GM18861 (cell line): Measurements from ENCODE around the gene DPPA3.
"Not testable (repeated sequence)": the region's sequence is repeated elsewhere in the genome, so short reads cannot be mapped to it uniquely, and the experiment has no call there.

ENCODE experiments used
- ATAC-seq: cut with Tn5 transposase; IDR thresholded peaks from one replicate; pipeline ENCODE4 v1.9.1; 2021; ENCODE audit not compliant: unreplicated experiment

Gene DPPA3

DNA sequence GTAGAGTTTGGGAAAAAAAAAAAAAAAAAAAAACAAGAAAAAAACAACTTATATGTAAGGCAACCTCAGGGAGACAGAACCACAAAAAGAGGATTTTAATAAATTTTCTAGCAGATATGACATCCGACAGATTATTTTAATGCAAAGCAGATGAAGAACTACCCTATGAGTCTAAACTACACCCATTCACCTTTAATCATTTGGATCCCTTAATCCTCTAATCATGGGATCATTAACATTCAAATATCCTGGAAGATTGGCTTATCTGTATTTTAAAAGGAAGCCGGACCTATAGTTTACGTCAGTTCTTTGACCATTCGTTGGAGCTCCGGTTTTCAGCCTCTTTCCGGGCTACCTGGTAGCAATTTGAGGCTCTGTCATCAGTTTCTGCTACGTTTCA is at the start of gene DPPA3:
Gene DPPA3, plus strand, starts transcription at position 301 of the 400 bp plus-strand sequence. CDS start 138 bp downstream, outside the sequence.
- no peak for ATAC-seq

DNA sequence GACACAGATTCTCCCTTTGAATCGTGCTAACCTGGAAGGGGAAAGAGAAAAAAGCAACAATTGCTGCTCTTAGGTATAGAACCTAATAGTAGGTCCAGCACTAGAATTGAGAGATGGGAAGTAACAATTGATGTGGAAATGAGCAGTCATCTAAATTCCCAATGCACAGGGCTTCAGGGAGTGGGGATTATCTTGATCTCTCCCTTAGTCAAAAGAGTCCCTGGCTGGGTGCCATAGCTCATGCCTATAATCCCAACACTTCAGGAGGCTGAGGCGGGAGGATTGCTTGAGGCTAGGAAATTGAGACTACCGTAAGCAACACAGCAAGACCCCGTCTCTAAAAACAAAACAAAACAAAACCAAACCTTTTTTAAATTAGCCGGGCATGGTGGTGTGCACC is 49.5 kb upstream of the DPPA3 start:
- no peak for ATAC-seq

DNA sequence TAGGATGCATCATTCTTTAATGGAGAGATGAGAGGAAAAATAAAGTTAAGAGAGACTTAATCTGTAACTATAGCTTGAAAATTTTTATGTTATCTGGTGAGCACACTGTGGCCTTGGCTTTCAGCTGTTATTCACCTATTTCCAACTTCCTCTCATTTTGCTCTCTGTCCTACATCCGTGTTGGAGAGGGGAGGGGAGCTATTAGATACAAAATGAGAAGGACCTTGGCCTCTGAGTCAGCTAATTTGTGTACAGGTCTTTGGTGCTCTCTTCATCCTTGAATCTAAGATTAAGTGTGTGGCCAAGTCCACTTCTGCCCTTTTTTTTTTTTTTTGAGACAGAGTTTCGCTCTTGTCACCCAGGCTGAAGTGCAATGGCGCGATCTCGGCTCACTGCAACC is 44.6 kb upstream of the DPPA3 start:
- no peak for ATAC-seq

DNA sequence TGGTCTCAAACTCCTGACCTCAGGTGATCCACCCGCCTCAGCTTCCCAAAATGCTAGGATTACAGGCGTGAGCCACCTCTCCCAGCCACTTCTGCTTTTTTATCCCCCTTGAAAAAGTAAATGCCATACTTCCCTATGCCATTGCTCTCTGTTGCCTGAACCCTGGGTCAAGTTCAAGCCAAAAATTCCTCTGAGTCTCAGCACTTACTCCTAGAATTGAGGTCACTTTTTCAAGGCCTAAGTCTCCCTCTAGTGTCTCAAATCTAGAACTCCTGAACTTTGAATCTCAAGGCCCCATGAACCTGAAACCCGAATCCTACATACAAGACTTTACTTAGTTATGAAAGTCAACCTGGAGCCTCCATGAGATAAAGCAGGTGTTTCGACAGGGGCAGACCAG is 44.1 kb upstream of the DPPA3 start:
- ATAC-seq = no peak

DNA sequence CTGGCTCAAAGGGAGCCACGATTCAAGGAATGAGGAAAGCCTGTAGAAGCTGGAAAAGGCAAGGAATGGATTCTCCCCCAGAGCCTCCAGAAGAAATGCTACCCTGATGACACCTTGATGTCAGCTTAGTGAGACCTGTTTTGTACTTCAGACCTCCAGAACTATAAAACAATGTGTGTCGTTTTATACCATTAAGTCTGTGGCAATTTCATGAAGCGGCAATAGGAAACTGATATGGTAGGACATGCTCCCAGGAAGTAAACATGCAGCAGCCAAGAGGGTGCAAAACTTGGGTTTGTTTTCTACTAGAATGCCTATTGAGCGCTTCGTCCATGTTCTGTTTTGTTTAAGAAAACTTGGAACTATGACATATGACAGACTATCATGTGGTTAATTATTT is 43.1 kb upstream of the DPPA3 start:
- ATAC-seq = no peak

DNA sequence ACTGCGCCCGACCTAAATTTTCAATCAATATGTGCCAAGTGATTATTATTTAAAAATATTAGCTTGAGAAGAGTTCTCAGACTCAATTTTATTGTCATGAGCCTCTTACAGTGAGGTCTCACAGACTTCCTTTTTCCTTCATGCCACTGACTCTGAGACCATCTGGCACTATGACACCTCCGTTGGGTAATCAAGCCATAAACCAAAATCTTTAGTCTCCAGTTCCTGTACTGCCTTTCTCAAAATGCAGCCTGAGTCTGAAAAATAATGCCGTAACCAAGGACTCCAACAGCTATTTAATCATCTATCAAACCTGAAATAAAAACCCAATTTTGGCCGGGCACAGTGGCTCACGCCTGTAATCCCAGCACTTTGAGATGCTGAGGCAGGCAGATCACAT is 35.8 kb upstream of the DPPA3 start:
- ATAC-seq = not testable (repeated sequence)

DNA sequence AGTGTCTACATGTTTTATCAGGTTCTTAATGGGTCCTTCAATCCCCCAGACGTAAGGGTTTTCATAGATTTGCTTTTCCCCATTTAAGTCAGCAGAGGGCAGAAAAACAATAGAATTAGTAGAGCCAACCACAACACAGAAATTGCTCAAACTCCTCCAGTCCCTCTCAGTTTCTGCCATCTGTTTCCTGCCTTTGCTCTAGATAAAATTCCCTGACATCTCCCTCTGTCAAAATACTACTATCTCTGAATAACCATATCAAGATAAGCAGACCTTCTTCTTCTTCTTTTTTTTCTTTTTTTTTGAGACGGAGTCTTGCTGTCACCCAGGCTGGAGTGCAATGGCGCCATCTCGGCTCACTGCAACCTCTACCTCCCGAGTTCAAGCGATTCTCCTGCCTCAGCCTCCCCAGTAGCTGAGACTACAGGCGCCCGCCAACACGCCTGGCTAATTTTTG is 33.8 kb upstream of the DPPA3 start:
- ATAC-seq = not testable (repeated sequence)

DNA sequence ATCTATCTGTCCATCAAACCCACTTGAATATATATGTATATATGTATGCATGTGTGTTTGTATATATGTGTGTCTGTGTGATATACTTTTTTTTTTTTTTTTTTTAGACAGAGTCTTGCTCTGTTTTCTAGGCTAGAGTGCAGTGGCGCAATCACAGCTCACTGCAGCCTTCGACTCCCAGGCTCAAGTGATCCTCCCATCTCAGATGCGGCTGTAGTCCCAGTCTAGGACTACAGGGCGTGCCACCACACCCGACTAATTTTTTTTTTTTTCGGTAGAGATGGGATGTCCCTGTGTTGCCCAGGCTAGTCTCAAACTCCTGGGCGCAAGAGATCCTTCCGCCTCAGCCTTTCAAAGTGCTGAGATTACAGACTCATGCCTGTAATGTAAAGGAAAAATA is 32.5 kb upstream of the DPPA3 start:
- ATAC-seq = no peak

DNA sequence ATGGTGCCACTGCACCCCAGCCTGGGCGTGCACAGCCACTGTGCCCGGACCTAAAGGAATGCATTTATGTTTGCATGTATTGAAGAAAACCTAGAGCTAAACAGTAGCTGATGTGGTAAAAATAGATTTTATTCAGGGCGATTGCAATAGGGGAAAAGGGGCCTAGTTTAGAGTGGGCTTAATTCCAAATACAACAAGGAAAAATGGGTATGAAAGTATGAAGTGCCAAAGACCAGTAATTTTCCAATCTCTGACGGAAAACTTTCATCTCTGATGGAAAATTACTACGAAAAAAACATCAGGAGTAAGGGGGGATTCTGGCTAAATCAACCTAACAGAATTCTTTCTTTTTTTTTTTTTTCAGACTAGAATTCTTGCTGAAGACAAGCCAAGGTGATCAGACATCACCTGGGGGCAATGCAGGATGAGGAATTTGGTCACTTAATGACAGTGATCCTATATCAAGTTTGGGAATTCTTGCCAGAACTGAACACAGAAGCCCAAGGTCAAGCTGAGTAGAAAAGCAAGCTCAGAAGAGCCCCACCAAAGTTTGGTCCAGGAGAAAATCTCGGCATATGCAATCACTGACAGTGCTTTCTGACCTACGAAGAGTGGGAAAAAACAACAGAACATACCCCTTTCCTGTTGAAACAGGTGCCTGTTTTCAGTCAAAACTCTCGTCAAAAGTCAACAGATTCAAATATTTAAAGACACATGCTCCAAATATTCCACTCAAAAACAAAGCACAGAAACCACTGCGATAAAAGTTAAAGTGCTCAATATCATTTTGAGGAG is 31.8 kb upstream of the DPPA3 start:
- ATAC-seq = no peak

DNA sequence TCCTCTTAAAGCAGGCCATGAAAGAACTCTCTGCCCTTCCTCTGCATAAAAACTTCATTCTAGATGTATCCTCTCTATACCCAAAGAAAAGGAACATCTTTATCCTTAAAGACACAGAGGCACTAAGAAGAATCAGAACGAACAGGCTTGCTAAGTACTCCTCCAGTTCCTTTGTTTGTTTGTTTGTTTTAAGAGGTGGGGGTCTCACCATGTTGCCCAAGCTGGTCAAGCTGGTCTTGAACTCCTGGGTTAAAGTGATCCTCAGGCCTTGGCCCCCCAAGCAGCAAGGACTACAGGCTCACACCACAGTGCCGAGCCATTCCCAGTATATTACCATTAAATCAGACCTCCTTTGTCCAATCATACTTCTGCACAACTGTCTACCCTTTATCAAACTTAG is 29.7 kb upstream of the DPPA3 start:
- ATAC-seq = no peak

DNA sequence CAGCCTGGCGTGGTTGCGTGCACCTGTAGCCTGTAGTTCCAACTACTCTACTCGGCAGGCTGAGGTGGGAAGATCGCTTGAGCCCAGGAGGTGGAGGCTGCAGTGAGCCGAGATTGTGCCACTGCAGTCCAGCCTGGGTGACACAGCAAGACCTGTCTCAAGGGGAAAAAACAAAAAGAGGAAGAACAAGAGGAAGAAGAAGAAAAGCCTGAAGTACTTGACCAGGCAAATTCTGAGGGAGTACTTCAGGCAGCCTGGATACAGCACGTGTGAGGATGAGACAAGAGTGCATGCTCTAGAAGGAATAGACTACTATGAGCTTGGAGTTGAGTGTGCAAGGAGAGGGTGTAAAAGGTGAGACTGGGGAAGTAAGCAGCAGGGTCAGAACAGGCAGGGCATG is 17.4 kb upstream of the DPPA3 start:
- ATAC-seq = no peak

DNA sequence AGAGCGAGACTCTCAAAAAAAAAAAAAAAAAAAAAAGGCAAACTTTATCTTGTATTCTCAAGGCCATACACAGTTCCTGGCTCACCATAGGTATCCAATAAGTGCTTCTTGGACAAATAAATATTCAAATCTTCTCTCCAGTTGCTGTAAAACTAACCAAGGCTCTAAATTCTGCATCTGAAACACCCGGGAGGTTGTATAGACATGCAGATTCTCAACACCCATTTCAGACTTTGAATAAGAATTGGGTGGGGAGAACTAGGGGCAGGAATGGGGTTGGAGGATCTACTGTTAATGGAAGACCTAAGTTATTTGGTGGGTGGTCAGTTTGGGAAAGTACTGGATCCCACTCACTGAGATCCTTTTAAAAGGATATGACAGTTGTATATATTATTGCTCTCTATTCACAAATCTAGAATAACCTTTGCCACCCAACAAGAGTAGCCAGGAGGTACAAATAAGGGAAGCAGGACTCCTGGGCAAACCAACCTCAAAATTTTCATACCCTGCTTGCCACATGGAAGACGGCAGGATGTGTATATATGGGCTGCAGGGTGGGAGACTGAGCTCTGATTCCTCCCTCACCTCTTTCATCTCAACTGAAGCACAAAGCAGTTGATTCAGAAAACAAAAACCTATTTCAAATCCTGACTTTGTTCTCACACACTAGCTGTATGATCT is 16.5 kb upstream of the DPPA3 start:
- no peak for ATAC-seq

DNA sequence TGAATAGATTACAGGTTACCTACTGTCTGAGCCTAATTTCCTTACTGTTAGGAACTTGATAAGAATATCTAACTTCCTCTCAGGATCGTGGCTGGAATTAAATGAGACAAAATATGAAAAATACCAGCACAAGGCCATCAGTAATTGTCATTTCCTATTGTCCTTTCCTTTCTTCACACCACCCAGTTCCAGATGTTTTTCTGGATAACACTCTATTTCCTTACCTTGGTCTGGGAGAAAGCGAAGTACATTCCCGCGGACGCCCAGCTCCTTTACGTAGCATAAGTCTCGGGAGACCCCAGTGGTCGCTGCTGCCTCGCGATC is 16.0 kb upstream of the DPPA3 start:
- no peak for ATAC-seq

DNA sequence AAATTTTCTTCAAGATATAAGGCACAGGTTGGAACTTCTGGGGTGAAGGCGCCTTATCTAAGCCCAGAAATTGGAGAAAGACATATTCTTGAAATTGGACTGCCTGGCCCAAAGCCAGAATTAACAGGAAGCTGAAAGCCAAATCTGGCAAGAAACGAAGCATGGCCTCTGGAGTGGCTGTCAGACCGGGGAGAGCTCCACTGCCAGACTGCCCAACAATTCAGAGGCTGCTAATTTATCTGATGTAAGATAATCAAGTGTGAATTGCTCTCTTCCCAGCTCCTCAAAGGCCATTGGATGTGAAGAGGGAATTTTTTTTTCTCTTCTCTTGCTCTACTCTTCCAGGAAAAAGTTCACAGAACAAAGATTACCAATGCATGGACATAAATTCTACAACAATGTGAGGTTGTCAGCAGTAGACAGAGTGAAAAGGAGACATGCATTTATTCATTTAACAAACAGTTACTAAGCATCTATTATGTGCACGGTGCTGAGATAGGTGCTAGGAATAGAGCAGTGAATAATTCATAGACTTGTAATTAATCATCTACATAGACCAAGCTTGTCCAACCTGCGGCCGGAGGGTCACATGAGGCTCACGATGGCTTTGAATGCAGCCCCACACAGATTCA is 15.6 kb upstream of the DPPA3 start, which contains the start of gene GDF3:
Gene GDF3, minus strand, starts transcription at position 210 of the 632 bp plus-strand sequence. Its CDS starts 47 bp downstream, at position 163.
- no peak for ATAC-seq

DNA sequence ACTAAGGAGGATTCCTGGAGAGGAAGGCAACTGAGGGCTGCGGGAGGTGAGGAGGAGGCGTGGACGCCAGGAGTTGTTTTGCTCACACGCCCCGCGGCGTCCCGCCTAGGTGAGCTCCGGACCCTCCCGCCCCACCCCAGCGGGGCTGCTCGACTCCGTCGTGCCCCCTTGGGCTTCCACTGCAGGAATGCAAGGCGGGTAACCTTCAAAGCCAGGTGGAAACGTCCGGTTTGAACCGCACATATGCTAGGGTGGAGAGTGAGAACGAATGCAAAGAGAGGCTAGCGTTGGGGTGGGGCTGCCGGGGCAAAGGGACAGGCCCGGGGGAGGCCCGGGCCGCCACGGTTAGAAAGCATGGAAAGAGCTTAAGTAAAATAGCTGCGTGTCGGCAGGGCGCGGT is 5.4 kb upstream of the DPPA3 start:
- no peak for ATAC-seq

DNA sequence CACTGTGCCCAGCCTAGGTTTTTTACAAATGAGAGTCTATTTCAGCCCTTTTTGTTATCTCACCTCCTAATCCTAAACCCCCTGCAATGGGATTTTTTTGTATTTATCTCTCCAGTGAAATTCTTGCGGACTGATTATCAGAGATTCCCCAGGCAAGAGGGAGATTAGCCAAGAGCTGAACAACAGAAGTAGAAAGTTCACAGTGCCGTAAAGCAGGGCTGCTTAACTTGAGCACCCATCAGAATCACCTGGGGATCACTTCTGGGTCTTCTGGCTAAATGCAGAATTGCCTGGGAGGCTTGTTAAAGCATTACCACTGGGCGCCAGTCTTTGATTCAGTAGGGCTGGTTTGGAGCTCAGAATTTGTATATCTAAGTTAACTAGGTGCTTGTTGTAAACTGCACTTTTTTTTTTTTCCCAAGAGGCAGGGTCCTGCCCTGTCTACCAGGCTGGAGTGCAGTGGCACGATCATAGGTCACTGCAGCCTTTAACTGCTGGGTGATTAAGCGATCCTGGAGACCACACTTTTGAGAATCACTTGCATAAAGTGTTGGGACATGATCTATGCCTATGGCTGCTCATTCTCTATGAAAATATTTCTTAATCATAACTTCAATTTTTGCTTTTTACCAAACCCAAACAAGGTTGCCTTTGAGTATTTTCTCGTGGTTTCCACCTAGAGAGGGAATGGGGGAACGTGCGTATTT is 1.1 kb upstream of the DPPA3 start:
- ATAC-seq = no peak

DNA sequence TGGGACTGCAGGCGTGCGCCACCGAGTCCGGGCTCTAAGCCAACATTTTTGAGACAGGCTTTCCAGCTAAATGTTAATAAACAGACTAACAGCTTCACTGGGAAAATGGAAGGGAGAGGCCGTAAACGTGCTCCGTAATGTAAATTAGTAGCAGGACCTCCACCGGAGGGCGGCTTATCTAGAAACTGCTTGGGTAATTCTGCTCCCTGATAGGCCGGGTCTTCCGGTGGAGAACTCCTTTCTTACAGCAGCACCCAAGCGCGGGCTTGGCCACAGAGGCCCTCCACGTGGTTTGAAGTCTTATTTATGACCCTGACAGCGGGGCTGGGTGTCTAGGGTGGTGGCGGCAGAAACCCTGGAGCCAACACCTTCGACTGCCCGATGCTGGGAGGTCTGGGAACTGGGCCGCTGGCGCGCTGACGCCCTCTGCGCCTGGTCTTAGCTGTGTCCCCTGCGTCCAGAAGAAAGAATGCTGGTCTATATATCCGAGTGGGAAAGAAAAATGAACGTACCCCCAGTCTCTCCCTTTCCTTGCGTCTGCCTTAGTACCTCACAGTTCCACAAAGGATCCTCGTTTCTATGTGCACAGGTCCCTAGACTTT is 1.7 kb downstream of the DPPA3 start:
- no peak for ATAC-seq

DNA sequence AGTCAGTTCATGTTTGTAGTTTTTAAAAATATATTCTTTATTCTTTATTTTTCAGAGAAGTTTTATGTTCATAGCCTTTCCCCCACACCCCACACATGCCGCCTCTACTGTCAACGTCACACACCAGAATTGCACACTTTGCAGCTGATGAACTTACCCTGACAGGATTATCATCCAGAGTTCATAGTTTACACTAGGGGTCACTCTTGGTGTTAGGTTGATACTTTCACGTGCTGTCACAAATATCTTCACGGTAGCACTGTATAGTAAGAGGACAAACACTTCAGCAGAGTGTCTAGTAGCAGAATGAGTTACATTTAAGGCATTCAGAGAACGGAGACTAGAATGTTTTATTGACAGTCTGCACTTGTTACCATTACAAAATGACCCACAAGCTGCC is 5.1 kb downstream of the DPPA3 start:
- no peak for ATAC-seq

DNA sequence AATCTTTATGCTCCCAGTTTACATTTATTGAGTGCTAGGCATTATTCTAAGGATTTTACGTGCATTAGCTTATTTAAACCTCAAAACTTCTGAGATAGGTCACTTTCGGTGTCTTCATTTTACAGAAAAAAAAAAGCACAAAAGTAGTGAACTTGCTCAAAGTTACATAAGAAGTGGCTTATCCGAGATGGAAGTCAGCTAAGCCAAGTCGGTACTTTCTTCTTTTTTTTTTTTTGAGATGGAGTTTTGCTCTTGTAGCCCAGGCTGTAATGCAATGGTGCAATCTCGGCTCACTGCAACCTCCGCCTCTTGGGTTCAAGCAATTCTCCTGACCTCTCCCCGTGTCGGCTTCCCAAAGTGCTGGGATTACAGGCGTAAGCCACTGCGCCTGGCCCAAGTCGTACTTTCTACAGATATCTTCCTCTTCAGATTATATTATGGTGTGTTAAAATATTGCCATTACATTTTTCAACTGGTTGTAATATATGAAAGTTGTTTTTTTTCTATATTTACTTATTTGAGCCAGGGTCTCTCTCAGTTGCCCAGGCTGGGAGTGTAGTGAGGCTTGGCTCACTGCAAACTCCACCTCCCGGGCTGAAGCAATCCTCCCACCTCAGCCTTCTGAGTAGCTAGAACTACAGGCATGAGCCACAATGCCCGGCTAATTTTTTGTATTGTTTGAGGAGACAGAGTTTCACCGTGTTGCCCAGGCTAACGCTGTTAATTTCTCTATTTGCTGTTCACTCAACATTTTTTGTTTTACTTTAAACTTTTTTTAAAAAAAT is 8.9 kb downstream of the DPPA3 start:
- ATAC-seq = no peak

DNA sequence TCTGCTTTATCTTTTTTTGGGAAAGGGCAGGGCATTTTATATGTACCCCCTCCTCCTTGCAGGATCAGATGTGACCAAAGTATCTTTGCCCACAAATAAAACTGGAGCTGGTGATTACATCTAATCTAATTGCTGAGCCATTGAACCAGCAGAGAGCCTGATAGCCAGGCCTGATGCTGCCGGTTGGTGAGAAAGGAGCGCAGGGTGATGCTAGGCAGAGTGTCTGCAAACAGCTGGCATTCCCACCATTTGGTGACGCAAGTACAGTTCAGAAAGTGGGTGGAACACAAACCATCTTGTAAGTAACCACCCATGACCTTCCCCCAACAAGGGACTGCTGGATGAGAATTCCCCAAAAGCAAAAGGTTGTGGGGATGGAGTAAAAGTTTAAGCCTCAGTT is 12.7 kb downstream of the DPPA3 start:
- ATAC-seq = no peak
